Measurements from ENCODE around the gene LHFPL6.

The LHFPL6 gene

GRCh38 chr13:39336207-39336606 lies 266.8 kb downstream of the LHFPL6 start:
- no peak for ATAC-seq (replicated peaks)
- peaks cover 0 to 3% of the 10 kb centered on the region in 2 donors for H3K27me3 Mint-ChIP-seq

GRCh38 chr13:39335721-39336120 lies 267.3 kb downstream of the LHFPL6 start:
- ATAC-seq (replicated peaks) (no peak), DNase-seq (no peak)
- H3K36me3 Mint-ChIP-seq: no peaks in the 10 kb centered on the region
- no peak overlapping the region for H3K4me3 Mint-ChIP-seq
- no peak overlapping the region for H3K27ac Mint-ChIP-seq
- H3K9me3 Mint-ChIP-seq: peaks cover 7 to 9% of the 10 kb centered on the region in 2 donors
- H3K4me1 Mint-ChIP-seq: no peaks in the 10 kb centered on the region
- H3K27me3 Mint-ChIP-seq: peaks cover 0 to 8% of the 10 kb centered on the region in 2 donors

More at GRCh38 chr13:39336207-39336606, 266.8 kb downstream of the LHFPL6 start:
- DNase-seq: no peak
- H3K36me3 Mint-ChIP-seq: no peaks in the 10 kb centered on the region
- no peak overlapping the region for H3K4me3 Mint-ChIP-seq
- peaks cover 7 to 9% of the 10 kb centered on the region in 2 donors for H3K9me3 Mint-ChIP-seq
- no peaks in the 10 kb centered on the region for H3K4me1 Mint-ChIP-seq
- no peak overlapping the region for H3K27ac Mint-ChIP-seq

DNA sequence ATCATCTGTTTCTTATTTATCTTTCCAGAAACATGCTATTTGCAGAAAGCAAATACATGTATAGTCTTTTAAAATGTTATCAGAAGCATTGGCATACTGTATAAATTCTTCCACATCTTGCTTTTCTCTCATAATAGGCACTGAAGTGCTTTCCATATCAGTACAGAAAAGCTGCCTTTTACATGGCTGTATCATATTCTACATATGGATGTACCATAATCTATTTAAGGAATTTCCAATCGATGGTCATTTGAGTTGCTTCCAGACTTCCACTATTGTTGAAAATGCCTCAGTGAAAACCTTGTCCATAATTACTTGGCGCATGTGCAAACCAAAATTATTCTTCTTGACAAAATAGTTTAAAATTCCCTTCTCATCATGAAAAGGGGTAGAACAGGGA lies 272.5 kb downstream of the LHFPL6 start:
- Mint-ChIP-seq H3K36me3 (no peaks in the 10 kb centered on the region), H3K4me3 (no peak overlapping the region), H3K27ac (no peak overlapping the region), H3K27me3 (peaks cover 5 to 9% of the 10 kb centered on the region in 2 donors), H3K4me1 (no peaks in the 10 kb centered on the region), H3K9me3 (peaks cover 7 to 9% of the 10 kb centered on the region in 2 donors)
- no peak for ATAC-seq (replicated peaks)
- no peak for DNase-seq

DNA sequence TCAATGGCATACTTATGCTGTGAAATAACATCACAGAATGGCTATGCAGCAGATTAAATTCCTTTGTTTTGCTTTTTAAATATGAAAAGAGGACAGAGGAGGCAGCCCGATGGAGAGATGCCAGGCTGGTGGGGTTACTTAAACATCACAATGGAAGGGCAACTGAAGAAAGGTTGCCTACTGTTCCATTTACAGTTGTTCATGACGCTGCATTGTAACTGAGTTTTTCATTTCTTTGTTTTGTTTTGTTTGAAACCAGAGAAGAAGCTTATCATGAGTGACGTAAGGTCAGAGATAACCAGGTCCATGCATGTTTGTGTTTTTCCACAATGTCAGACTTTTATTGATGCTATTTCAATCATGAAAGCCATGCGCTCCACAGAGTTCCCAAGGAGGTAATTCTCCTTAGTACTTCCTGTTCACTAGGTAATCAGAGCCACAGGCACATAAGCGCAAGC lies 273.8 kb downstream of the LHFPL6 start:
- Mint-ChIP-seq H3K4me3 (no peak overlapping the region), H3K27ac (no peak overlapping the region), H3K27me3 (peaks cover 5 to 9% of the 10 kb centered on the region in 2 donors), H3K4me1 (no peaks in the 10 kb centered on the region), H3K36me3 (no peaks in the 10 kb centered on the region), H3K9me3 (peaks cover 7 to 9% of the 10 kb centered on the region in 2 donors)
- ATAC-seq (replicated peaks) (no peak), DNase-seq (no peak)

- no peak for DNase-seq
- ATAC-seq (replicated peaks): no peak
- no peak overlapping the region for H3K4me3 Mint-ChIP-seq
- peaks cover 9 to 13% of the 10 kb centered on the region in 2 donors for H3K27me3 Mint-ChIP-seq
- H3K27ac Mint-ChIP-seq: no peak overlapping the region
- no peaks in the 10 kb centered on the region for H3K9me3 Mint-ChIP-seq
- H3K36me3 Mint-ChIP-seq: no peaks in the 10 kb centered on the region
- H3K4me1 Mint-ChIP-seq: no peaks in the 10 kb centered on the region
Observed at GRCh38 chr13:39327172-39327479, 275.9 kb downstream of the LHFPL6 start.

DNA sequence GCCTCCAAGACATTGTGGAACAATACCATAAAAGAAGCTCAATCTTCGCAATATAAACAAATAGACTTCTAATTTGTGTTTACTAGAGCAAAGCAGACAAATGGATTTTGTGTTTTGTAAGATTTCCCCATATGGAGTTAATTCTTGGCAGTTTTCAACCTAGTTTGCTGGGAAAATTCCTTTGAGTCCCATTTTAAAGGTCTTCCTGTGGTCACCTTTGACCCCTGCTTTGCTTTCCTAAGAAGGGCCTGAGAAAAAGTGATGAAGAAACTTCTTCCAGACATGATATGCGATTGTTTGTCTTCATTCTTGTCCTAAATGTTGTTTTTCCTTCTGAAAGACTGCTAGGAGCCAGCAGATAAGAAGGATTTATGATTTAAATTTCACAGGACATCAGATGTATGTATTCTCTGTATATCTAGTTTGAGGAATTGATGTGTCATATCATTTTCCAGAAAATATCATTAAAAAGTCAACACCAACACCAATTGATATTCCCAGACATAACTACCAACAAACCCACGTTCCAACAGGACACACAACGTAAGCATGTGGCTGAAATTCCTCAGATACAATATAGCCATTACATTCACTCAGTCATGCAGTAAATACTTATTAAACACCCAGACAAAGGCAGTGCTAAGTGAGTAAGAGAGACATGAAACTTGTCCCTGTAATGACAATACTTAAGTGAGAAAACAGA lies 276.4 kb downstream of the LHFPL6 start:
- H3K36me3 Mint-ChIP-seq: no peaks in the 10 kb centered on the region
- no peaks in the 10 kb centered on the region for H3K9me3 Mint-ChIP-seq
- DNase-seq (no peak), ATAC-seq (replicated peaks) (no peak)
- H3K4me3 Mint-ChIP-seq: no peak overlapping the region
- H3K27ac Mint-ChIP-seq: no peak overlapping the region
- no peaks in the 10 kb centered on the region for H3K4me1 Mint-ChIP-seq
- H3K27me3 Mint-ChIP-seq: peaks cover 9 to 18% of the 10 kb centered on the region in 2 donors

DNA sequence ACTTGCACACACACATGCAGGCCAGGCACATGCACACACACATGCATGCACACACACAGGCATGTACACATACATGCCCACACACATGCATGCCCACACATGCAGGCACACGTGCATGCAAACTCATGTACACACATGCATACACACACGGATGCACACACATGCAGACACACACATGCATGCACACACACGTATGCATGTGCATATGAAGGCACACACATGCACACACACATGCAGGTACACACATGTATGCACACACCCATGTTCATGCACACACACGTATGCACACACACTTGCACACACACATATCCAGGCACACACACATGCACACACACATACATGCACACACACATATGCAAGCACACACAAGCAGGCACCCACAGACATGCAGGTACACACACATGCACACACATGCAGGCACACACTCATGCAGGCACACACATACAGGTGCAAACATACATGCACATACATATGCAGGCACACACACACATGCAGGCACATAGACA lies 278.1 kb downstream of the LHFPL6 start:
- Mint-ChIP-seq H3K36me3 (no peaks in the 10 kb centered on the region), H3K9me3 (no peaks in the 10 kb centered on the region), H3K27me3 (peaks cover 9 to 10% of the 10 kb centered on the region in 2 donors), H3K4me1 (no peaks in the 10 kb centered on the region), H3K4me3 (no peak overlapping the region), H3K27ac (no peak overlapping the region)
- ATAC-seq (replicated peaks) (no peak), DNase-seq (no peak)

- no peaks in the 10 kb centered on the region for H3K36me3 Mint-ChIP-seq
- no peak overlapping the region for H3K4me3 Mint-ChIP-seq
- H3K27ac Mint-ChIP-seq: no peak overlapping the region
- no peaks in the 10 kb centered on the region for H3K4me1 Mint-ChIP-seq
- DNase-seq (no peak), ATAC-seq (replicated peaks) (no peak)
- peaks cover 8 to 16% of the 10 kb centered on the region in 2 donors for H3K27me3 Mint-ChIP-seq
- H3K9me3 Mint-ChIP-seq: no peaks in the 10 kb centered on the region
Observed at GRCh38 chr13:39322836-39323585, 280.0 kb downstream of the LHFPL6 start.

DNA sequence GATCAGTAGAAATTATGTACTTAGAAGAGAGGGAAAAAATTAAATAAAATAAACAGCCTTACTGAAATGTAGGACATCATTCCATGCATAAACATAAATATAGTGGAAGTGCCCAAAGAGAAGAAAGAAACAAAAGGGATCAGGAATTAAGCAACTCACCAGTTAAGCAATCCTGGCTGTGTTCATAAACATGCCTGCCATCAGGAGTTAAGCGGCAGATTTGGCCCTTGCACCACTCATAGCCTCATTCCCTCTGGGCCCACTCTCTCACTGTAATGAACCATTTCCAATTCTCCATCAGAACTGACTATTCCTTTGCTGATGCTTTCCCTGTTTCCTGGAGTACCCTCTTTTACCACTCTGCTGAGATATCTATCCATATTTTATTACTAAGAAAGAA lies 281.4 kb downstream of the LHFPL6 start:
- Mint-ChIP-seq H3K27me3 (peaks cover 8 to 16% of the 10 kb centered on the region in 2 donors), H3K9me3 (no peaks in the 10 kb centered on the region), H3K27ac (no peak overlapping the region), H3K4me1 (no peaks in the 10 kb centered on the region), H3K36me3 (no peaks in the 10 kb centered on the region), H3K4me3 (no peak overlapping the region)
- DNase-seq (no peak), ATAC-seq (replicated peaks) (no peak)

GRCh38 chr13:39318161-39318560 lies 284.8 kb downstream of the LHFPL6 start:
- DNase-seq (no peak), ATAC-seq (replicated peaks) (no peak)
- Mint-ChIP-seq H3K27me3 (peaks cover 8 to 16% of the 10 kb centered on the region in 2 donors), H3K4me3 (no peak overlapping the region), H3K9me3 (no peaks in the 10 kb centered on the region), H3K27ac (no peak overlapping the region), H3K36me3 (no peaks in the 10 kb centered on the region), H3K4me1 (no peaks in the 10 kb centered on the region)

DNA sequence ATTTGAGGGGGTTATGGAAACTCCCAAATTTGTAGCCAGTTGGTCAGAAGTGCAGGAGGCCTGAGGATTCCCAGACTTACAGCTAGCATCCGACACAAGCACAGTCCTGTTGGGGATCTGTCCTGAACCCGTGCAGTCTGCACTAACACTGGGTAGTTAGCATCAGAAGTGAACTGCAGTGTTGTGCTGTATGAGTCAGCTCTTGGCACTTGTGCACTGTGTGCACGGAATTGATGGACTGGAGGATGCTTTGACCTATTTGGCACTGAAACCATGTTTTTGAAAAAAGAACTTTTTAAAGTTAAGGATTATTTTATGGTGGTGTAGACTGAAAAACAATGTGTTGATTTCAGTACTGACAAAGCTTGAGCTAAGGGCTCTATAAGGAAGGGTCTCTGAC lies 285.7 kb downstream of the LHFPL6 start:
- no peaks in the 10 kb centered on the region for H3K9me3 Mint-ChIP-seq
- H3K36me3 Mint-ChIP-seq: no peaks in the 10 kb centered on the region

DNA sequence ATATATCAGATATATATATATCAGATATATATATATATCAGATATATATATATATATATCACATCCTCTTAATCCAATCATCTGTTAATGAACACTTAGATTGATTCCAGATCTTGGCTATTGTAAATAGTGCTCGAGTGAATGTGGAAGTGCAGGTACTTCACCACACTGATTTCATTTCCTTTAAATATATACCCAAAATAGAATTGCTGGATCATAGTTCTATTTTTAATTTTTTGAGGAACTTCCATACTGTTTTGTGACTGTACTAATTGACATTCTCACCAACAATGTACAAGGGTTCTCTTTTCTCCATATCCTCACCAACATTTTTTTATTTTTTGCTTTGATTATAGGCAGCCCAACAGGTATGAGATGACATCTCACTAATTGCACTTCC lies 287.2 kb downstream of the LHFPL6 start:
- peaks cover 5 to 7% of the 10 kb centered on the region in 2 donors for H3K27me3 Mint-ChIP-seq
- no peak overlapping the region for H3K27ac Mint-ChIP-seq
- no peaks in the 10 kb centered on the region for H3K9me3 Mint-ChIP-seq
- H3K4me3 Mint-ChIP-seq: no peak overlapping the region
- DNase-seq: no peak
- H3K4me1 Mint-ChIP-seq: no peaks in the 10 kb centered on the region
- H3K36me3 Mint-ChIP-seq: no peaks in the 10 kb centered on the region
- ATAC-seq (replicated peaks): no peak

More for the DNA sequence above, 285.7 kb downstream of the LHFPL6 start:
- no peak overlapping the region for H3K4me3 Mint-ChIP-seq
- H3K4me1 Mint-ChIP-seq: no peaks in the 10 kb centered on the region
- DNase-seq (no peak), ATAC-seq (replicated peaks) (no peak)
- no peak overlapping the region for H3K27ac Mint-ChIP-seq
- peaks cover 5 to 13% of the 10 kb centered on the region in 2 donors for H3K27me3 Mint-ChIP-seq

- no peaks in the 10 kb centered on the region for H3K27me3 Mint-ChIP-seq
- H3K4me1 Mint-ChIP-seq: peaks cover 0 to 2% of the 10 kb centered on the region in 2 donors
- H3K27ac Mint-ChIP-seq: no peak overlapping the region
- ATAC-seq (replicated peaks) (no peak), DNase-seq (no peak)
- H3K9me3 Mint-ChIP-seq: no peaks in the 10 kb centered on the region
- H3K4me3 Mint-ChIP-seq: no peak overlapping the region
- no peaks in the 10 kb centered on the region for H3K36me3 Mint-ChIP-seq
Observed at GRCh38 chr13:39313721-39314120, 289.3 kb downstream of the LHFPL6 start.

- no peaks in the 10 kb centered on the region for H3K9me3 Mint-ChIP-seq
- peaks cover 0 to 3% of the 10 kb centered on the region in 2 donors for H3K4me1 Mint-ChIP-seq
- H3K27ac Mint-ChIP-seq: no peak overlapping the region
- no peak overlapping the region for H3K4me3 Mint-ChIP-seq
- no peak for DNase-seq
- H3K36me3 Mint-ChIP-seq: no peaks in the 10 kb centered on the region
- H3K27me3 Mint-ChIP-seq: no peaks in the 10 kb centered on the region
- no peak for ATAC-seq (replicated peaks)
Observed at GRCh38 chr13:39312596-39312995, 290.4 kb downstream of the LHFPL6 start.

- DNase-seq: no peak
- no peaks in the 10 kb centered on the region for H3K27me3 Mint-ChIP-seq
- H3K4me1 Mint-ChIP-seq: peaks cover 9 to 11% of the 10 kb centered on the region in 2 donors
- no peak overlapping the region for H3K27ac Mint-ChIP-seq
- no peak overlapping the region for H3K4me3 Mint-ChIP-seq
- no peaks in the 10 kb centered on the region for H3K36me3 Mint-ChIP-seq
- H3K9me3 Mint-ChIP-seq: peaks cover 0 to 4% of the 10 kb centered on the region in 2 donors
- ATAC-seq (replicated peaks): no peak
Observed at GRCh38 chr13:39311619-39312018, 291.4 kb downstream of the LHFPL6 start.

Data from stimulated activated naive B cell treated with anti-CD40 and anti-IgM and Interleukin-4, amounts not matched to agents 10 μg/mL and 1 μg/mL and 100 μg/mL, for 72 hours (primary cell).